CD8-positive, alpha-beta memory T cell (primary cell): ENCODE results near the gene ZNF516. TPM values are rescaled to one million over a fixed set of nuclear protein-coding genes. Genes with fewer than 3 reads are reported as not detected.
"Not testable (repeated sequence)": the region's sequence is repeated elsewhere in the genome, so short reads cannot be mapped to it uniquely, and the experiment has no call there.

Experiments used
- CTCF ChIA-PET: fragments of 350-600 bp; sonication (Branson Sonifier 250); formaldehyde crosslinking; loops from one replicate; lab custom pipeline; 2021; ENCODE audit warnings: antibody characterized with exemption; lab: Charles Lee
- POLR2A ChIA-PET: fragments of 350-600 bp; sonication (Branson Sonifier 250); formaldehyde crosslinking; loops from one replicate; lab custom pipeline; 2021; ENCODE audit warnings: antibody characterized with exemption; lab: Charles Lee
- DNase-seq, 5 donors: peaks; one replicate each; pipeline versions ENCODE4 v3.0.0 to v3.0.0-alpha.2; 2020 to 2022; ENCODE audit warnings: mixed read lengths in 1 of 5
- H3K27ac ChIP-seq: one replicate; pipeline ENCODE4 v1.7.0; 2013; ENCODE audit warnings: low read depth, mild to moderate bottlenecking, low read length, moderate library complexity
- H3K27me3 ChIP-seq: 2 replicates; pipeline ENCODE4 v1.7.0; 2013; ENCODE audit warnings: low read length, mild to moderate bottlenecking; ENCODE audit not compliant: insufficient read depth, poor library complexity, severe bottlenecking
- H3K36me3 ChIP-seq: 2 replicates; pipeline ENCODE4 v1.7.0; 2013; ENCODE audit warnings: mild to moderate bottlenecking, low read length, moderate library complexity; ENCODE audit not compliant: insufficient read depth
- H3K4me1 ChIP-seq: 2 replicates; pipeline ENCODE4 v1.7.0; 2013; ENCODE audit warnings: mild to moderate bottlenecking, low read length, moderate library complexity; ENCODE audit not compliant: insufficient read depth
- H3K4me3 ChIP-seq: 2 replicates; pipeline ENCODE4 v1.7.0; 2013; ENCODE audit warnings: mild to moderate bottlenecking, low read length
- H3K9me3 ChIP-seq: 2 replicates; pipeline ENCODE4 v1.7.0; 2013; ENCODE audit warnings: mild to moderate bottlenecking, low read length
- H3K27ac Mint-ChIP-seq, 8 donors: one replicate each; pipeline ENCODE4 v1.8.0; 2020 to 2021; ENCODE audit warnings: mixed read lengths in 8 of 8, mild to moderate bottlenecking in 6 of 8, inconsistent platforms in 3 of 8, moderate library complexity in 3 of 8
- H3K27me3 Mint-ChIP-seq, 2 donors: one replicate each; pipeline ENCODE4 v1.8.0; 2020 to 2021; ENCODE audit warnings: mixed read lengths in 2 of 2, mild to moderate bottlenecking in 1 of 2, moderate library complexity in 1 of 2
- H3K36me3 Mint-ChIP-seq, 3 donors: one replicate each; pipeline ENCODE4 v1.8.0; 2020 to 2021; ENCODE audit warnings: mixed read lengths in 3 of 3, inconsistent platforms in 1 of 3, mild to moderate bottlenecking in 1 of 3
- H3K4me1 Mint-ChIP-seq, 3 donors: one replicate each; pipeline ENCODE4 v1.8.0; 2020 to 2021; ENCODE audit warnings: mixed read lengths in 3 of 3, inconsistent platforms in 1 of 3, mild to moderate bottlenecking in 1 of 3
- H3K4me3 Mint-ChIP-seq, 7 donors: one replicate each; pipeline ENCODE4 v1.8.0; 2020 to 2021; ENCODE audit warnings: mixed read lengths in 7 of 7, mild to moderate bottlenecking in 6 of 7, moderate library complexity in 4 of 7, inconsistent platforms in 2 of 7
- H3K9me3 Mint-ChIP-seq, 5 donors: one replicate each; pipeline ENCODE4 v1.8.0; 2020 to 2022; ENCODE audit warnings: mixed read lengths in 5 of 5, mild to moderate bottlenecking in 3 of 5, moderate library complexity in 2 of 5, inconsistent platforms in 1 of 5
- polyA plus RNA-seq: library from polyadenylated mRNA; unstranded; fragments of 300-500 nt; fragmentation: Illumina TruSeq; gene quantifications from one replicate; pipeline ENCODE4 v1.2.3, GENCODE V29; 2021
- total RNA-seq, 2 experiments: library from RNA; stranded (reverse); gene quantifications; one replicate each; pipeline ENCODE4 v1.2.3, GENCODE V29; 2021

The ZNF516 gene
- total and polyA plus RNA-seq, 3 experiments from 2014 or later, result 1.3 to 1.9 (median 1.6) TPM

DNA sequence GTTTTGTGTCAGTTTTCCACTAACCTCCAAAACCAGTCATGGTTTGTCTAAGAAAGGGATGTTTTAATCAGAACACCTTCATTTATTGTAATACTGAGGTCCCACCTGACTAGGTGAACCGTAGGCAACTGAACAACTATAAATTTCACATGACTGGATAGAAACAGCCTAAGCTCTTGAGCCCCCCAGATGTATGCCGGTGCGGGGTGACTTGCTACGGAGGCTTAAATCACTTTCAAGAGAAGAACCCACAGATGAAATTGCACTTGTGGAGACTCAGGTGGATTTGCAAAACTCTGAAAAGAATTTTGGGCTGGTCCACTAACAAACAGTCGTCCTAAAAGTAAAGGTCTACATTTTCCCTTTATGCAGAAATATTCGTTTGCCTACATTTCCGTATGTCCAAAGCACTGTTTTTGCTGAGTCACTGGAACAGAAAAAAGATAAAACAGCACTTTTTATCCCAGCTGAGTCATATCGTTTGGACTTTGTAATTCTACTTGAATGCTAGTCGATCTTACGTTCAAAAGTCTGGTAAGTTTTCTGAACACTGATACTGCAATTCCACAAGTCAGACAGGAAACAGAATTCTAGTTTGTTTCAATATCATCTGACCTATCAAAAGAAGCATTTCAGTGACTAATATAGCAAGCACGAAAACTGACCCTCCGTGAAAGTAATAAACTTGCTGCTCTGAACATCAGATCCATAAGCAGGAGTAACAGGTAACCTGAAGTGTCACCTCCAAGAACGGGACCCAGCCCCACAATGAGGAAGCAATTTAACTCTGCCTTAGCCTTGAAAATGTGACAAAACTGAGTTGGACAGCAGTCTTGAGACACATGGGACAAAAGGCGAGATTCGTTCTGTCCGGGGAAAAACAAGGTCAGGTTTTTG lies 18.1 kb downstream of the ZNF516 start:
- Histone ChIP-seq H3K27ac (no peak overlapping the region), H3K4me3 (no peak overlapping the region), H3K27me3 (no peaks in the 10 kb centered on the region), H3K36me3 (no peaks in the 10 kb centered on the region), H3K4me1 (no peaks in the 10 kb centered on the region), H3K9me3 (no peaks in the 10 kb centered on the region)
- ChIA-PET CTCF (no interaction called here), POLR2A (no interaction called here)
- Mint-ChIP-seq H3K4me3 (peak overlapping the region in 1 of 7 donors; percentile 3), H3K36me3 (peaks cover 0 to 2% (median 0%) of the 10 kb centered on the region in 3 donors), H3K4me1 (peaks cover 6 to 12% (median 8%) of the 10 kb centered on the region in 3 donors), H3K27me3 (peaks cover 4 to 28% of the 10 kb centered on the region in 2 donors), H3K9me3 (no peaks in the 10 kb centered on the region), H3K27ac (peak overlapping the region in 1 of 8 donors; percentile 42)
- no peak for DNase-seq

DNA sequence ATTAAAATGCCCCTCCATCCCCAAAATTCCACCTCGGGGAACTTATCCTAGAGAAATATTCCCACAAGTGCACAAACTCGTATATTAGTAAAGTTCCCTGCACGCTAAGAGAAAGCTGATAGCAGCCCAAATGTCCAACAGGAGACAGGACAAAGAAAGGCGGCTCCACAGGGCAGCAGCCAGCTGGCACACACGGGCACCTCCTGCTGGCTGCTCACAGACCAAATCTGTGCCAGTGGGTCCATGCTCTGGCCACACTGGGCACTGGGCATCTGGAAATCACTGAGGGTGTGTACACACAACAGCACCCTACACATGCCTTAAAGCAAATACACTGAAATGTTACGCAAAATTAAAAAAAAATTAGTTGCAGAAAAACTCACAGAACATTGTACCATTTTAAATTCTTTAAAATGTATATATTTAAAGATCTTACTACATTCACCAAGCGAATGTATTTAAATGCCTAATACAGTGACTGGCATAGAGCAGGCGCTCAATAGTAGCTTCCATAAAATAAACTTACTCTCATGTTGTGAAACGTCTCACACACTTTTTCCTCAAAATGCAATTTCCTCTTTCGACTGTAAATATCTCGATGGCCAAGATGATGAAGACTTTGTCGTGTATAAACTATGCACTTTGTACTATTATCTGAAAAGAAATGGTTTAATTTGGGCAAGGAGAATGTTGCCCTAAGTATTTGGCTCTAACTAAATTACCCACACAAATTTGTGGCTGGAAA lies 19.4 kb downstream of the ZNF516 start:
- no peaks in the 10 kb centered on the region for H3K4me1 ChIP-seq
- CTCF ChIA-PET, result interaction anchor here (0.9 kb wide), 1 partner anchor 234 kb away, joined by 3 read pairs; no protein-coding TSS in a partner anchor
- no peaks in the 10 kb centered on the region for H3K9me3 Mint-ChIP-seq

DNA sequence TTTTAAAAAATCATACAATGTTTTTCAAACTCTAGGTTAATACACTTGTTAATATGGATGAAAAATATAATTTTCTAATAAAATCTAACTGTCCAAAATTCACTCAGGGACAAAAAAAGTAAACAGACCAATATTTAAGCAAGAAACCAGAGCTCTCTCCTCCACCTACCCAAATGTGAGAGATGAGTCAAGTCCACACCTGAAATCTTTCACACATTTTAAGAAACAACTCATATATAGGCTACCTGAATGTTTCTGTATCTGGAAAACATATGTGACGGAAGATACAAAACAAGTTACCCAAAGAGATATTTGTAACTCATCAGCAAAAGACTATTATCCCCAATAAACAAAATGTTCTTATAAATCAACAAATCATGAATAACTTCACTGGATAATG lies 20.2 kb downstream of the ZNF516 start:
- Histone ChIP-seq H3K27me3 (no peaks in the 10 kb centered on the region), H3K27ac (no peak overlapping the region)
- H3K36me3 Mint-ChIP-seq, result peaks cover 0 to 3% (median 0%) of the 10 kb centered on the region in 3 donors

More for the DNA sequence above, 19.4 kb downstream of the ZNF516 start:
- no peak for DNase-seq
- no peaks in the 10 kb centered on the region for H3K27me3 ChIP-seq
- H3K27ac ChIP-seq, result no peak overlapping the region
- no peaks in the 10 kb centered on the region for H3K36me3 ChIP-seq
- Mint-ChIP-seq H3K36me3 (peaks cover 0 to 3% (median 0%) of the 10 kb centered on the region in 3 donors), H3K4me1 (peaks cover 6 to 12% (median 8%) of the 10 kb centered on the region in 3 donors), H3K4me3 (no peak overlapping the region), H3K27ac (no peak overlapping the region), H3K27me3 (peaks cover 8 to 30% of the 10 kb centered on the region in 2 donors)
- no peaks in the 10 kb centered on the region for H3K9me3 ChIP-seq
- POLR2A ChIA-PET, result no interaction called here
- no peak overlapping the region for H3K4me3 ChIP-seq

DNA sequence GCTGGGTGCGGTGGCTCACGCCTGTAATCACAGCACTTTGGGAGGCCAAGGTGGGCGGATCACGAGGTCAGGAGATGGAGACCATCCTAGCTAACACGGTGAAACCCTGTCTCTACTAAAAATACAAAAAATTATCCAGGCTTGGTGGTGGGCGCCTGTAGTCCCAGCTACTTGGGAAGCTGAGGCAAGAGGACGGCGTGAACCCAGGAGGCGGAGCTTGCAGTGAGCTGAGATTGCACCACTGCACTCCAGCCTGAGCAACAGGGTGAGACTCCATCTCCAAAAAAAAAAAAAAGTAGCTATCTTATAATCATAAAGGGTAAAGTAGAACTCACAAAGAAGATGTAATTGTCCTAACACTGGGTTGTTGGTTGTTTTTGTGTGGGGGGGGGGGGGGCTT lies 21.5 kb downstream of the ZNF516 start:
- H3K36me3 ChIP-seq, H3K27me3 ChIP-seq, POLR2A ChIA-PET, H3K9me3 Mint-ChIP-seq, H3K4me3 Mint-ChIP-seq, H3K4me3 ChIP-seq, H3K36me3 Mint-ChIP-seq, H3K9me3 ChIP-seq, DNase-seq, H3K27ac Mint-ChIP-seq, H3K27ac ChIP-seq, CTCF ChIA-PET, H3K4me1 ChIP-seq: not testable (repeated sequence)
- H3K27me3 Mint-ChIP-seq, result peaks cover 8 to 37% of the 10 kb centered on the region in 2 donors
- H3K4me1 Mint-ChIP-seq, result peaks cover 8 to 16% (median 9%) of the 10 kb centered on the region in 3 donors

More for the DNA sequence above, 20.2 kb downstream of the ZNF516 start:
- ChIA-PET POLR2A (no interaction called here), CTCF (interaction anchor here (0.9 kb wide), 1 partner anchor 235 kb away, joined by 3 read pairs; no protein-coding TSS in a partner anchor)
- Mint-ChIP-seq H3K4me3 (no peak overlapping the region), H3K9me3 (no peaks in the 10 kb centered on the region), H3K27me3 (peaks cover 8 to 38% of the 10 kb centered on the region in 2 donors), H3K27ac (peak overlapping the region in 1 of 8 donors; percentile 3), H3K4me1 (peaks cover 6 to 12% (median 8%) of the 10 kb centered on the region in 3 donors)
- DNase-seq, result no peak
- Histone ChIP-seq H3K9me3 (no peaks in the 10 kb centered on the region), H3K4me1 (no peaks in the 10 kb centered on the region), H3K4me3 (no peak overlapping the region), H3K36me3 (no peaks in the 10 kb centered on the region)

DNA sequence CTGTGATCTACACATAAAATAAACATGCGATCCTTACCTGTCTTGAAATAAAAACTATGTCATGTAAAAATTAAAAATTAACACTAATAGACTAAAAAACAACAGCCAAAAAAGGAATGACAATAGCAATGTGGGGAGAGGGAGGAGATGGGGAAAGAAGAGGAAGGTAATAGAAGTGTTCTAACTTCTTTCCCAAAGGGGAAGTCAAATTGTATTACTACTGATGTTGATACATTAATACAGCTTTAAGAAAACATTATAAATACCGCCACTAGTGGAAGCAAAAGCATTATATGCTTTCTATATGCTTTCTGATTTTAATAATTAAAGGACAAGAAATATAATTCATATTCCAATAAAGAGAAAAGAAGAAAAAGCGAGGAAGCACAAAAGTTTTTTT lies 22.2 kb downstream of the ZNF516 start:
- H3K9me3 Mint-ChIP-seq, result no peaks in the 10 kb centered on the region
- H3K27me3 Mint-ChIP-seq, result peaks cover 8 to 40% of the 10 kb centered on the region in 2 donors
- H3K4me3 Mint-ChIP-seq, result no peak overlapping the region
- Histone ChIP-seq H3K4me3 (no peak overlapping the region), H3K36me3 (no peaks in the 10 kb centered on the region), H3K27ac (no peak overlapping the region), H3K27me3 (no peaks in the 10 kb centered on the region), H3K9me3 (no peaks in the 10 kb centered on the region), H3K4me1 (peaks cover 11% of the 10 kb centered on the region)
- peaks cover 0 to 3% (median 0%) of the 10 kb centered on the region in 3 donors for H3K36me3 Mint-ChIP-seq
- H3K27ac Mint-ChIP-seq, result no peak overlapping the region
- H3K4me1 Mint-ChIP-seq, result peaks cover 12 to 19% (median 13%) of the 10 kb centered on the region in 3 donors
- CTCF ChIA-PET, result no interaction called here
- POLR2A ChIA-PET, result no interaction called here
- no peak for DNase-seq

DNA sequence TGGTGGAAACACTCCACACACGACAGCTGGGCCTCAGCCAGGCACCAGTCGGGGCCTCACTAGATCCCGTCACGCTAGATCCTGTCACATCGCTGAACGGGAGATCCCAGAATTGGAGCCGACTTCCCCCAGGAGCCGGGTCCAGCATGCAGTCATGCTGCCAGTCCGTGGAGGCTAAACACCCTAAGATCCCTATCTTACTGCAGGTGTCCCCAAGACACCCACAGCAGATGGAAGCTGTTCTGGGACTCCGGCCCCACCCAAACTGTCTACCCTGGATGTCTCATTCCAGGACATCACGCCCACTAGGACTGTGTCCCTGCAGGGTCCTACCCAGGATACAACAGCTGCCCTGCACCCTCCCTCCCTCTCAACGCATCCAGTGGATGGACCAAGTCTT lies 23.4 kb downstream of the ZNF516 start:
- peaks cover 12 to 16% (median 16%) of the 10 kb centered on the region in 3 donors for H3K4me1 Mint-ChIP-seq
- CTCF ChIA-PET, result no interaction called here
- Histone ChIP-seq H3K27ac (no peak overlapping the region), H3K4me3 (no peak overlapping the region), H3K9me3 (no peaks in the 10 kb centered on the region), H3K36me3 (no peaks in the 10 kb centered on the region), H3K27me3 (no peaks in the 10 kb centered on the region), H3K4me1 (peaks cover 17% of the 10 kb centered on the region)
- no peak for DNase-seq
- no peak overlapping the region for H3K27ac Mint-ChIP-seq
- H3K36me3 Mint-ChIP-seq, result peaks cover 0 to 3% (median 0%) of the 10 kb centered on the region in 3 donors
- POLR2A ChIA-PET, result no interaction called here
- H3K27me3 Mint-ChIP-seq, result peaks cover 8 to 44% of the 10 kb centered on the region in 2 donors
- no peaks in the 10 kb centered on the region for H3K9me3 Mint-ChIP-seq
- no peak overlapping the region for H3K4me3 Mint-ChIP-seq

DNA sequence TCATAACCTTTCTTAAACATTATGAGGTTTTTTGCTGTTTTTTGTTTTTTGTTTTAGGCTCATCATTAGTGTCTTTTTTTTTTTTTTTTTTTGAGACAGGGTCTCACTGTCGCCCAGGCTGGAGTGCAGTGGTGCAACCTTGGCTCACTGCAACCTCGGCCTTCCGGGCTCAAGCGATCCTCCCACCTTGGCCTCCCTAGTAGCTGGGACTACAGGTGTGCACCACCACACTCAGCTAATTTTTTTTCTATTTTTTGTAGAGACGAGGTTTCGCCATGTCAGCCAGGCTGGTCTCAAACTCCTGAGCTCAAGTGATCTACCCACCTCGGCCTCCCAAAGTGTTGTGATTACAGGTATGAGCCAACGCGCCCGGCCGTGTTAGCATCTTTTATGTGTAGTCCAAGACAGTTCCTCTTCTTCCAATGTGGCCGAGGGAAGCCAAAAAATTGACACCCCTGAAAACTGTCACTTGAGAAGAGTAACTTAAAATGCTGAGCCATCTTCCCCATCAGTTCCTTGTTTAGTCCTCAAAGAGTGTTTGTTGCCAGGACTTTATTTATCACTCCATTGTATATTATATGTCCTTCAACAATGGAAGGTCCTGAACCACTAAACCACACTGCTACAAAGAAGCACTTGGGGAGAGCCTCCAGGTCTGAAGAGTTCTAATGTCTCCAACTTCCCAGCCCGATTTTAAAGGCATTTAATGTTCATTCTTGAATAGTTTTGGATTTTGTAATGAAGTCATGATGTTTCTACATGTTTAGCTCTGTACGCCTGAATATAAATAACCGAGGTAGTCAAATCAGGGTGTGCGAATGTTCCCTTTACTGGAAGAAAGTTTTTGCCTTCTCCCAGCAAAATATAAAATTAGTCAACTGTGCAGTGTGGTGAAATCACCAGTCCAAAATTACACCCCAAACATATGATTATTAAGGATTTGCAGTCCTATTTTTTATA lies 26.4 kb downstream of the ZNF516 start:
- CTCF ChIA-PET, result no interaction called here
- POLR2A ChIA-PET, result no interaction called here
- Mint-ChIP-seq H3K4me1 (peaks cover 14 to 21% (median 14%) of the 10 kb centered on the region in 3 donors), H3K9me3 (no peaks in the 10 kb centered on the region), H3K4me3 (peak overlapping the region in 2 of 7 donors; percentile 6 to 17), H3K27me3 (peaks cover 8 to 37% of the 10 kb centered on the region in 2 donors), H3K27ac (peak overlapping the region in 1 of 8 donors; percentile 37), H3K36me3 (peaks cover 0 to 3% (median 0%) of the 10 kb centered on the region in 3 donors)
- Histone ChIP-seq H3K36me3 (no peaks in the 10 kb centered on the region), H3K27me3 (no peaks in the 10 kb centered on the region), H3K4me1 (peaks cover 17% of the 10 kb centered on the region), H3K27ac (no peak overlapping the region), H3K4me3 (no peak overlapping the region), H3K9me3 (no peaks in the 10 kb centered on the region)
- DNase-seq, result no peak
